Urothelium cell line (cell line): ENCODE results near the gene DCTN4.
"Not testable (repeated sequence)": the region's sequence is repeated elsewhere in the genome, so short reads cannot be mapped to it uniquely, and the experiment has no call there.

Source experiments
- DNase-seq: peaks from one replicate; pipeline ENCODE4 v3.0.0; 2011; ENCODE audit warnings: low spot score, mixed read lengths
- FAIRE-seq: peaks from 2 replicates; lab custom pipeline; 2011; peaks lifted over from hg19 to GRCh38; lab: Jason Lieb, UNC

DCTN4 gene

DNA sequence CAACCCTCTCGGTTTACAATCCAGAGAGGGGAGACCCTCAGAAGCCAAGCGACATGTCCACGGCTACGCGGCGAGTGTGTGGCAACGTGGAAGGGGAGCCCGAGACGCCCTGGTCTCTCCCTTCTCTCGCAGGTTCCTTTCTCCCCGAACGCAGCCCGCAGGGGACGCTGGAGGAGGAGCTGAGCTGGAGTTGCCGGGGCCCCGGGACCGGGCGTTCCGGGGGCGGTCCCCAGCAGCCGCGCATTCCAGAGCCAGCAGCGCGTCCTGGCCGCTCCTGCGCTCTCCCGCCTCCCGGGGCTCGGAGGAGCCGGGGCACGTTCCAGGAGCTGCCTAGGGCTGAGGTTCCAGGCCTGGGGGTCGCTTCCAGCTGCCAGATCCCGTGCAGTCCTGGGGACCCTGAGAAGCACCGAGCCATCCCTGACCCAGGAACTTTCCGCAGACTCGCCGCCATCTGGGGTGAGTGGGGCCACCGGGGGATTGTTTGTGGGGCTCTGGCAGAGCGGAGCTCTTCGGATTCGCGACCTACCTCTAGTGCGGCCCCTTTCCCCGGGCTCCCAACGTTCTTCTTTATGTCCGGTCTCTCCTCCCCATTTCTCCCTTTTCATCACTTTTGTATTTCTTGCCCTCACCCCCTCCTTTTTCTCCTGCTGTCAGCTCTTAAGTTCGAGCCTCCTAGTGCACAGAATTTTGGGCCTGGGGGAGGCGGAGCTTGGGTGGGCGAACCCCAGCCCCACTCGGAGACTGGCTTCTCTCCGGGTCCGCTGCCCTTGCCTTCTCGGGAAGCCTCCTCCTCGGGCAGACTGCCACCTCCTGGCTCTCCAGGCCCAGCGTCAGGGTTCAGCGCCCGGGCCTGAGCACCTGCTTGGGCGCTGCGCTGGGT is 19.9 kb upstream of the DCTN4 start, which contains the start of gene SMIM3:
Gene SMIM3 (plus strand): TSS at position 241 of the 880 bp plus-strand sequence. CDS start 16,684 bp downstream, outside the sequence.
- DNase-seq (peak; percentile 85), FAIRE-seq (no peak)

GRCh38 chr5:150778088-150778516 is 19.3 kb upstream of the DCTN4 start:
- peak; percentile 20 for DNase-seq
- no peak for FAIRE-seq

DNA sequence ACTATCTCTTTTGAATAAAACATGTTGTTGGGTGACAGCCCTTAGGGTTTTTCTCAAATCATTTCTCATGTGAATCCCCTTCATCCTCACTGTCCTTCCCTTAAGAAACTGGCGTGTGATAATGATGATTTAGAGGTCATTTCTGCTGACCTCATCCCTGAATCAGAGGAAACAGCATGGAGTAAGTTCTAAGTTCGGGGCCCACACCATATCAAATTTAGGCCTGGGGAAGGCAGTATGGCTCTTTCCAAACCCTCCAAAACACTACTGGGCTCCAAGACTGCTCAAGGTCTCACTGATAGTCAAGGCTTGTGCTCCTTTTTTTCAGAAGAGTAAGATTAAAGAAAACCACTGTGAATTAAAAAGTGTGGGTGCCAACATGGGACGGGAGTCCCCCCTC is 18.9 kb upstream of the DCTN4 start:
- FAIRE-seq (no peak), DNase-seq (no peak)

- FAIRE-seq, result no peak
- no peak for DNase-seq
These were observed 15.3 kb upstream of the DCTN4 start for GRCh38 chr5:150774145-150774544.

- DNase-seq (no peak), FAIRE-seq (no peak)
These were observed 12.4 kb upstream of the DCTN4 start for GRCh38 chr5:150771034-150771795.

- FAIRE-seq (no peak), DNase-seq (no peak)
These were observed 7.4 kb upstream of the DCTN4 start for GRCh38 chr5:150766251-150766650.

DNA sequence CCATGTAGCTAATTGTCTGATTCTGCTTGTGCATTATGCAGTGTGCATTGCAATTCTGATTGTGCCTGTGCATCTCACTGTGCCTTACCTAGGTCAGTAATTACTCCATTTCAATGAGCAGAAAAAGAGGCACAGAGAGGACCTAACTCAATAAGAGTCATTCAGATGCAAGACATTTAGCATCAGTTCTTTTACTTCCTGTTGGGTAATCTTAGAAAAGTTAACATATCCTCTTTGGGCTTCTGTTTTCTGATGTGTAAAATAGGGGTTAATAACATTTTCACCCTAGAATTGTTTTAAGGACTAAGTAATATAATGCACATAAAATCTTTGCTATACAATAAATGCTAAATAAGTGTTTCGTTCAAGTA is 7.0 kb upstream of the DCTN4 start:
- no peak for DNase-seq
- no peak for FAIRE-seq

DNA sequence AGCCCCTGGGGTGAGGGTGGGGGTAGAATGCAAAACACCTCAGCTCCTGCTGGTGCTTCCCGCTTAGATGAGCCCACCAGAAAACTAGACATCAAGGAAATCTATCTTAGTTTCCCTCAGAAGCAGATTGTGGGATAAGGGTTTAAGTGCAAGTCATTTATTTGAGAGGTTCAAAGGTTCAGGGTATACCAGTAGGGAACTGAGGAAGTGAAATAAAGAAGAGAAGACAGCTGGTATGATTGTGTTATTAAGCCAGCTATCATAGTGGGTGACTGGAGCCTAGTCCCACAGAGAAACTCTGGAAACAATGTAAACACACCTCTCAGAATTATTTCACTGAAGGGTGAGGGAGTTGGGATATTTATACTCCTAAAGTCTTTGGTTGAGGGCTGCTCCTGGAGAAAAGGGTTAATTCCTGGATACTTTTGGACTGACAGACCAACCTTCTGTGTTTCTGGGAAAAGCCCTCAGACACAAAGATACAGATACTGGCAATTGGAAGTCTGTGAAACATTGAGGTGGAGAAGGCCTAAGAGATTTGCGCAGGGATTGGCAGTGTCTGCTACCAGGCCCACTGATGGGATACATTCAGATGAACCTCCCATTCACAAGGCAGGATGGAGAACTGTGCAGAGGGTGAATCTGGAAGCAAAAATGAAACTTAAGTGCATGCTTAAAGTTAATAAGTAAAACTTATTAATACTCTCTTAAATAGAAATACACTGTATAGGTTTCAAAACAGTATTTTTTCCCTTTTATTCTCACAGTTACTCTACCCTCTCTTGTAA is 6.4 kb upstream of the DCTN4 start:
- FAIRE-seq (no peak), DNase-seq (no peak)

GRCh38 chr5:150764530-150764929 is 5.7 kb upstream of the DCTN4 start:
- no peak for FAIRE-seq
- DNase-seq, result no peak

DNA sequence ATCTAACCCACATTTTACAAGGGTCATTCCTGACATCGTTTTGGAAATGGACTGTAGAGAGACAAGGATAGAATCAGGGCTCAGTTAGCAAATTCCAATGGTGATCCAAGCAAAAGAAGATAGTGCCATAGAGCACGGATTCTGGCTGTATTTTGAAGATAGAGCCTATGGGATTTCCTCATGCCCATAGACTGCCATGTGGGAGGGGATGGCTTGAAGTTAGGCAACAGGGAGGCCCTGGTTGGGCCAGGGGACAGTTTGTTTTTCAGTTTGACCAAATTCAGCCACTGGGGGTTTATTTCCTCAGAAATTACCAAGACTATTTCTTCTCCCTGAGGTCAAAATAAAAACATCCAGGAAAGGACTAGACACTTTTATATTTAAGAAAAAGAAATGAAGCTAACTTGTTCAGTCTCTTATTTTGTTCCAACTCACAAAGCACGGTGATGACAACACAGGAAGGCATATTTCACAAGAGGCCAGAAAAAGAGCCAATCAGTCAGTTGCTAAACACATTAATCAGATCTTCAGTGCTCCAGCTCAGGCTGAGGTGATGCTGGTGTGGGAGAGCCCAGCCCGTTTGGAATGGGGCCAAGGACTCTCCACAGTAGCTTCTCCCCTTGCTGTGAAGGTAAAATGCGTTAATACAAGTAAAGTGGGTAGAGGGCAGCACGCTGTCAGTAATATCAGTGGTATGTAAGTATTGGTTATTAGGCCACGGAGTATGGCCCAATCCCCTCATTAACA is 4.4 kb upstream of the DCTN4 start:
- DNase-seq (peak; percentile 25), FAIRE-seq (no peak)

DNA sequence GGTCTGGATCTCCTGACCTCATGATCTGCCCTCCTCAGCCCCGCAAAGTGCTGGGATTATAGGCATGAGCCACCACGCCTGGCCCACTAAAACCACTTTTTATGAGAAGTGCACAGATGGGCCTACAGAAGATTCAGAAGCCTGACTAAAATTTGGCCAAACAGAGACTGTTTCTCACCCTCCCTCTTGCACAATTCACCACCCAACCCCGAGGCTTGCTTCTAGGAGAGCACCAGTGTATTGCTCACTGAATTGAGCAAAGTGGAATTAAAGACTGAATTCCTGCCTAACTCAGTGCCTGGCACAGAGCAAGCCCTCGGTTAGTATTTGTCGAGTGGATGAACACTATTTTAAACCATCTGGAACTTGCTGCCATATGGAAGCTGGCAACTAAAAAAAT is 3.4 kb upstream of the DCTN4 start:
- FAIRE-seq (no peak), DNase-seq (no peak)

GRCh38 chr5:150759334-150759583 is 442 bp upstream of the DCTN4 start:
- no peak for FAIRE-seq

GRCh38 chr5:150758203-150758530 is 650 bp downstream of the DCTN4 start:
- FAIRE-seq, result no peak
- DNase-seq, result no peak

More at GRCh38 chr5:150759334-150759583, 442 bp upstream of the DCTN4 start:
- no peak for DNase-seq

DNA sequence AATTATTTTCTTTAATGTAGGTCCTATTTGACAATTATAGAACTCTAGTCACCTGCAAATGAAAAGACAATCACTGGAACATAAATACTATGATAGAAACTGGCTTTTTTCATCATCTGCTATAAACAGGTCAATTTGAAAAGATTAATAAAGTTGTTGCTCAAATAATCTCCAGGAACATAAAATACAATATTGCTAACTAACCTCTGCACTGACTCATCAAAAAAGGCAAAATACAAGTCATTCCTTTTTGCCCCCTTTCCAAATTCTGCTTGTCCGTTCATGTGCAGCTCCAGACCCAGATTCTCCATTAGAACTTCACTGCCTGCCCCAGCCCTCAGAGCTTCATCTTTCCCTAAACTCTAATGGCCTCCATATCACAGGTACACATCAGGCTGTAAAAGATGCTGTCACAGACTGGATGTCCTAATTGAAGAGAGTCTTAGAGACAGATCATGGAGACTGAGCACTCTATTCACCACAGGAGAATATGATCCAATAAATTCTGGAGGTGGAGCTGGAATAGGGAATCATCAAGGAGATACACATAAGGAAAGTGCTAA is 1.6 kb downstream of the DCTN4 start:
- no peak for FAIRE-seq
- no peak for DNase-seq

GRCh38 chr5:150753863-150754262 is 5.0 kb downstream of the DCTN4 start:
- FAIRE-seq (no peak), DNase-seq (no peak)

GRCh38 chr5:150753463-150753862 is 5.4 kb downstream of the DCTN4 start:
- no peak for DNase-seq

DNA sequence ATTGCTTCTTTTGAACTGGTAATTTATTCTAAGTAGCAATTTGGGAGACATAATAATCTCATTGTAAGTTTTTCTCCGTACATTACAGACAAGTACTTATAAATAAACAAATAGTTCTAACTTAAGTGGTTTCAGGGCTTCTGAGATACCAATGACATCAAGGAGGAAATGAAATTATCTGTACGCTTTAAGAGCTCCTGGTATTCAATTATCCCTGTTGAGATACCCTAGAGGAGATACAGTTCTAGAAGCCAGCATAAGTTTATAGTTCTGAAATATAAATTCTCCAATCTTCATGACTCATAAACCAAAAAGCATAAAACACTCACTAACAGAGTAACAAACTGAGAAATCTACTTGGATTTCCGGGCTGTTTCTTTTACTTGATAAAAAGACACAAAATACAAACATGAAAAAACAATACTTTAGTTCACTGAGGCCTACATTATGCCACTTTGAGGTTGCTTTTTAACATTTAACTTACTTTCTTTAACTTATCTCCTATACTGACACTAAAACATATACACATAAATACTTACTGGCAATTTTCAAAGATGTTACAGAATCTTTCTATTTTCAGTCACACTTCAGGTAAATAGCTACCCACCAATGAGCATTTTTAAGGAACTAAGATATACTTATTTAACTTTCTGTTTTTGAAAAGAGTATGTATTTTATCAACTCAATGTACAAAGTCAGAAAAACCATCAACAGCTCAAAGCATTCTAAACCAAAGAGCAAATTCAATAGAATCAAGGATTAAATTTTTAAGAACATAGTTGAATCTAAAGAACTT is 7.5 kb downstream of the DCTN4 start:
- DNase-seq (no peak), FAIRE-seq (no peak)

More at GRCh38 chr5:150753463-150753862, 5.4 kb downstream of the DCTN4 start:
- FAIRE-seq, result no peak

DNA sequence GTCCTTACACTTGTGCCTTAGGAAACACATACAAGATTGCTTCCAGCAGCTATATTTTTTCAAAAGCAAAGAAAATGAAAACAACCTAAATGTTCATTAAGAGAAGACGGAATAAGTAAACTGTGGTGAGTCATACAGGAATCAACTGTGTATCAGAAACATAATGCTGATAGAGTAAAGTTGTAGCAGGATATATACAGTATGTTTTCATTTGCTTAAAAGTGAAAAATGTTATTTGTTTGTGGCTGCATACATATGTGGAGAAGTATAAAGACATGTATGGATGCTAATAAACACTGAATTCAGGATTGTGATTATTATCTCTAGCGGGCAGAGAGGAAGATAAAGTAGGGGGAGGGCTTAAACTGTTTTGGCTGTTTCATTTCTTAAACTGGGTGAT is 8.3 kb downstream of the DCTN4 start:
- no peak for DNase-seq
- FAIRE-seq, result no peak

DNA sequence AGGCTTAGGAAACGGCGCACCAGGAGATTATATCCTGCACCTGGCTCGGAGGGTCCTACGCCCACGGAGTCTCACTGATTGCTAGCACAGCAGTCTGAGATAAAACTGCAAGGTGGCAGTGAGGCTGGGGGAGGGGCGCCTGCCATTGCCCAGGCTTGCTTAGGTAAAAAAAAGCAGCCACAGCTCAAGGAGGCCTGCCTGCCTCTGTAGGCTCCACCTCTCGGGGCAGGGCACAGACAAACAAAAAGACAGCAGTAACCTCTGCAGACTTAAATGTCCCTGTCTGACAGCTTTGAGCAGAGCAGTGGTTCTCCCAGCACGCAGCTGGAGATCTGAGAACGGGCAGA is 15.7 kb downstream of the DCTN4 start:
- not testable (repeated sequence) for FAIRE-seq, DNase-seq
